ENCODE measurements around the gene RSRC1. TPM values are rescaled to one million over a fixed set of nuclear protein-coding genes. Genes with fewer than 3 reads are reported as not detected.
"Not testable (repeated sequence)": the region's sequence is repeated elsewhere in the genome, so short reads cannot be mapped to it uniquely, and the experiment has no call there.

The RSRC1 gene
- total RNA-seq, 2 experiments from 2014 or later, result 37.8 to 38.2 TPM

DNA sequence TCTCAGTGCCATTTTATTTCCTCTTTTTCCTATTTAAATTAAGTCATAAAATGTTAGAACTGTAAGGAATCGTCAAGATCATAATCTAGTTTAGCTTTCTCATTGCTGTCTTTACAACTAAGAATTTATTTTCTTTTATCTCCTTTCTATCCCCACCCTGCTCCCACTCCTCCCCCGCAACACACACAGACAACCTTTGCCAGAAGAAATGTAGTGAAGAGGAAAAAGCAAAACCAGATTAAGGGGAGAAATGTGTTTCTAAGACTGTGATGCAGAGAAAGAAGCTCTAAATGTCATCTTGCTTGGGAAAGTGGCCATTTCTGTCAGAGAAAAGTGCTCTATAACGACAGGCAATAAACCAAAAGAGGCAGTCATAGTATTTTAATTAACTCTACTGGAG, 382.8 kb downstream of the RSRC1 start:
- ChIA-PET CTCF (no interaction called here), POLR2A (no interaction called here)

- ChIA-PET CTCF (no interaction called here), POLR2A (no interaction called here)
Measured at GRCh38 chr3:158493931-158494330, 384.0 kb downstream of the RSRC1 start.

DNA sequence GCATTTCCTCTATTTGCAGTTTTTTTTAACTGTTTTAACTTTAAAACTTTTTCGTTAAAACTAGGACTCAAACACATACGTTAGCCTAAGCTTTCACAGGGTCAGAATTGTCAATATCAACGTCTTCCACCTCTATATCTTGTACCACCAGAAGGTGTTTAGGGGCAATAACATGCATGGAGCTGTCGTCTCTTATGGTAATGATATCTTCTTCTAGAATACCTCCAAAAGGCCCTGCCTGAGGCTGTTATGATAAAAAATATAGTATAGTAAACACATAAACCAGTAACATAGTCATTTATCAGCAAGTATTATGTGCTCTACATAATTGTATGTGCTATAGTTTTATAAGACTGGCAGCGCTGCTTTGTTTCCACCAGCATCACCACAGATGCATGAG, 384.8 kb downstream of the RSRC1 start:
- ChIA-PET POLR2A (no interaction called here), CTCF (no interaction called here)

- CTCF ChIA-PET, POLR2A ChIA-PET: not testable (repeated sequence)
Measured at GRCh38 chr3:158495398-158495902, 385.6 kb downstream of the RSRC1 start.

DNA sequence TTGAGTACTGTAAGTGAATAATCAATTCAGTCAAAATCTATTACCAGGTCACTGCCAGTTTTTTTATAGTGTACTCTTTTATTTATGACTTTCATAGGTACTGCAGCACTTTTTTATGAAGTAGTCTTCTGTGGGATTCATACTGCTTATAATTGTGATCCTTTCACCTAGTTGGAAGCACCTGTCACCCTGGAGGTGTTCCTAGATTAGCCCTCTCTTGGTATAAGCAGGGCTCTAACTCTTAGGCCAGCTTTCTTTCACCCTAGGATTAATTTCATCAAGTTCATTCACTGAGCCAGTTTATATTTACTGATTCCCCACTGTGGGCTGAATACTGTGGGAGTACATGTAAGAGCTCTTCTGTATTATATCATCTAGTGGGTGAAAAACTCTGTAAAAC, 395.2 kb downstream of the RSRC1 start:
- POLR2A ChIA-PET, result no interaction called here
- CTCF ChIA-PET, result no interaction called here

DNA sequence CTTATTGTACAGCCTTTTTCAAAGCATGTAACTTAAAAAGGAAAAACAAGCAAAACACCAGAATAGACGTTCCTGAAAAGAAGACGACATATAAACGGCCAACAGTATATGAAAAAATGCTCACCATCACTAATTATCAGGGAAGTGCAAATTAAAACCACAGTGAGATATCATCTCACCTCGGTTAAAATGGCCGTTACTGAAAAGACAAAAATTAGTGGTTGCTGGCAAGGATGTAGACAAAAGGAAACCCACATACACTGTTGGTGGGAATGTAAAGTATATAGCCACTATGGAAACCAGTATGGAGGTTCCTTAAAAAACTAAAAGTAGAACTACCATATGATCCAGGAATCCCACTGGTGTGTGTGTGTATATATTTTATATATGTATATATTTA, 396.6 kb downstream of the RSRC1 start:
- CTCF ChIA-PET, result no interaction called here
- POLR2A ChIA-PET, result no interaction called here

- CTCF ChIA-PET, result no interaction called here
- POLR2A ChIA-PET, result no interaction called here
Measured at GRCh38 chr3:158508481-158508880, 398.6 kb downstream of the RSRC1 start.

GRCh38 chr3:158509891-158510290, 400.0 kb downstream of the RSRC1 start:
- POLR2A ChIA-PET, result no interaction called here
- CTCF ChIA-PET, result no interaction called here

DNA sequence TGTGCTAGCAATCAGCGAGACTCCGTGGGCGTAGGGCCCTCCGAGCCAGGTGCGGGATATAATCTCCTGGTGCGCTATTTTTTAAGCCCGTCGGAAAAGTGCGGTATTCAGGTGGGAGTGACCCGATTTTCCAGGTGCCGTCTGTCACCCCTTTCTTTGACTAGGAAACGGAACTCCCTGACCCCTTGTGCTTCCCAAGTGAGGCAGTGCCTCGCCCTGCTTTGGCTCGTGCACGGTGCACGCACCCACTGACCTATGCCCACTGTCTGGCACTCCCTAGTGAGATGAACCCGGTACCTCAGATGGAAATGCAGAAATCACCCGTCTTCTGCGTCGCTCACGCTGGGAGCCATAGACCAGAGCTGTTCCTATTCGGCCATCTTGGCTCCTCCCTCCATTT, 406.8 kb downstream of the RSRC1 start:
- POLR2A ChIA-PET, CTCF ChIA-PET: not testable (repeated sequence)

GRCh38 chr3:158519776-158520175, 409.9 kb downstream of the RSRC1 start:
- CTCF ChIA-PET, result no interaction called here

DNA sequence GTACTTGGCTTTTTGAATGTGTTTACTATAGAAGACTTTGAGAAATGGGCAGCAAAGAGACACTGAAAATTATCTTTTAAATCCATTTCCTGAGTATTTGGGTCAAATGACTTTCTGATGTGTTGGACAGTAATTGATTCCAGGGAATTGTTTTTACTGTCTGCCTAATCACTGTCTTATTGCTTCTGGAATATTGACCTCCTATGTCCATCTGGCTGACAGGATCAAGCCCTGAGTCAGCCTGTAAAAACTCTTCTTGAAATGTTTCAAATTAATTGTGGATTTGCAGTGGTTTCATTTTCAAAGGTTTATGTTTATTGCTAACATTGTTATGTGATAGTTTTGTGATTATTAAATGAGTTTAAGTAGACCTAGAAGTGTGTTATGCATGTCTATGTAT, 410.5 kb downstream of the RSRC1 start:
- ChIA-PET POLR2A (no interaction called here), CTCF (no interaction called here)

More at GRCh38 chr3:158519776-158520175, 409.9 kb downstream of the RSRC1 start:
- POLR2A ChIA-PET, result no interaction called here

DNA sequence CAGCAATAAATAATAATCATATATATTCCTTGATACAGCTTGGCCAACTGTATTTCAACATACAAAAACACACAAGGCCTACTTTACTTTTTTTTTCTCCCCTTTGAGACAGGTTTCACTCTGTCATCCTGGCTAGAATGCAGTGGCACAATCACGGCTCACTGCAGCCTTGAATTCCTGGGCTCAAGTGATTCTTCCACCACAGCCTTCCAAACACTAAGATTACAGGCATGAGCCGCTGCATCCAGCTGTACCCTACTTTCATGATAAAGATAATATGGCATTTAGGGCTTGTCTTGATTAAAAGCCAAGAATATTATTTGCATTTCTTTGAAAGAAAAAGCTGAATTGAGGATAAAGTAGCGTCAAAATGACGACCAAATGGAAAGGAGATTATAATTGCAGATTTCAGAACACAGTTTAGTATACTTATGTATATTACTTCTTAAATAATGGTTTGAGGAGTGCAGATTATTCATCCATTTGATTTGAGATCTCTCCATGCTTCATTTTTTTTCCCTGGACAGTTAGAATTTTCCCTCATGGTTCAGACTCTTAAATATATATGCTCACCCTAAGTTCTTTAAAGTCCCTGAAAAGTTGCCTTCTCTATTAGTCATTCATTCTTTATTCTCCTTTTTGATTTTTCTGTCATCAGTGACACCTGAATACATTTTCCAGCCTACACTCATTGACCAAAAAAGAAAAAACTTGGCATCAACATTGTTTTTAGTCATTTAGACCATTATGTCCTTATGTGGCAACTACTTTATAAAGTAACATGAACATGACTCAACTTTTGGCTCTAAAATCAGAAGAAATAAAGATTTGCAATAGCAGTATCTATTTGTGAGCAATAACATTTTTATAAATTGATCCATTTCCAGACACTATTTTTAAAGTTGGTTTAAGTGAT, 412.6 kb downstream of the RSRC1 start:
- ChIA-PET CTCF (no interaction called here), POLR2A (no interaction called here)

DNA sequence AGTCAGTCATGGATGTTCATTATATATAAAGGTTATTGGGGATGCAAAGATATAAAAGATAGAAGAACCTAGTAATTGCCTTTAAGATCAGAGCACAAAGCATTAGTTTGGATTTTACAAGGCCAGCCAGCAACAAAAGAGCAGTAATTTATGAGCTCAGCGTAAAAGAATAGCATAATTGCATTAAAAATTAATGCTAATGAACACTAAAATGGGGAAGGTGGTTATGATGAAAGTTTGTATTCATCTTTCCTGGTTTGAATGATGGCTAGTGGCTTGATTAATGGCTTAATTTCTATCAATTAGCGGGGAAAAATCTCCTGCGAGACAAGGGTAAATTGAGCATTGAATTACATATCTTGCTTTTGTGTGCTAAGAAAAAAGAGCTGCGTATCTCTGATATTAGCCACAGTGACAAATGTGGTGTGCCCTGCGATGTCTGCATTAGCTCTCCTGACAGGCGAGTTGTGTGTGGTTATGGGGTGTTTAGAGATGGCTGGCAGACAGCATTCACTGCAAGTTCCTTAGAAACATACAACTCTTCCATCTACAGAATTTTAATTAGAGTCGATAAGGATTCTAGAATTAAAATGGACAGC, 418.3 kb downstream of the RSRC1 start:
- ChIA-PET POLR2A (no interaction called here), CTCF (no interaction called here)

- ChIA-PET CTCF (no interaction called here), POLR2A (no interaction called here)
Measured at GRCh38 chr3:158531334-158531733, 421.4 kb downstream of the RSRC1 start.

DNA sequence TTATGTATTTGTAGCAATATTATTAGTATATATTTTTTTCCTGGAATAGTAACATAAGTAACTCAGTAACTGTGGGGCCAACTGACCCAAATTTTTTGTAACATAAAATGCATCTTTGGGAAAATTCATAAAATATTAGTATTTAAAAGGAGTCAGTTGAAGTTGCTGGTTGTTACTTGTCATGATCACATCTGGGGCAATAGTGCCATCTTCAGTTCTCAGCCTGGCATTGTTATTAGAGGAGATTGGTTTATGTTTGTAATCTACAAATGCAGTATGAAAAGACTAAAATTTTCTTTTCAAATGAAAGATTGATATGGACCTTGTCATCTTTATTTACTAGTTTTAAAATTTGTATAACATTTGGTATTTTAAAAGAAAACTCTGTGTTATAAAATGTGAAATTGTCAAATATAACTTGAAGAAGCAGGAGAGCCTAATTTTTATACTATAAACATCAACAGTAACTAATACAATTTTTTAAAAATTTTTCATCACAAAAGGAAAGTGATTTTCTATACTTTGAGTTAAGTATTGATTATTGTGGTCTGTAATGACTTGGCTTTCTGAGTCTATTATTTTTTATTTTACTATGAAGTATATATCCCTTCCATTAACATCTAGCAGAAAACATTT, 422.3 kb downstream of the RSRC1 start:
- POLR2A ChIA-PET, result no interaction called here
- CTCF ChIA-PET, result no interaction called here

DNA sequence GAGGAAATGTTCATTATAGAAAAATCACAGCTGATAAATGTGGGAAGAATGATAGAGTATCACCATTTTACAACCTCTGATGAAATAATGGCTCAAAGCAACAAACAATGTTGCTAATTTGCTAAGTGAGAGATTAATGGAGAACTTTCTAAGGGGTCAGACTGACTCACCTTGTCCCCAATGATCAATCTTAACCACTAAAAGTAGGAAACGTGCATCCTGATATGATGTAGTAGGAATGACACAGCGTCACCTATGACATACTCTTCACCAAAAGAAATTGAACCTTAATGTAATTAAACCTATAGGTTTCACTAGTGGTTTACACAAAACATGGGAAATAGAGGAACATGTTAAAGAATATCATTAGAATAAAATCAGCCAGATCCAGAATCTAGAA, 426.0 kb downstream of the RSRC1 start:
- POLR2A ChIA-PET, result no interaction called here
- CTCF ChIA-PET, result no interaction called here

GRCh38 chr3:158539414-158540014, 429.6 kb downstream of the RSRC1 start:
- CTCF ChIA-PET, result interaction anchor here (1.1 kb wide), 2 partner anchors 13 to 31 kb away, joined by 3 read pairs; no protein-coding TSS in a partner anchor
- POLR2A ChIA-PET, result no interaction called here

DNA sequence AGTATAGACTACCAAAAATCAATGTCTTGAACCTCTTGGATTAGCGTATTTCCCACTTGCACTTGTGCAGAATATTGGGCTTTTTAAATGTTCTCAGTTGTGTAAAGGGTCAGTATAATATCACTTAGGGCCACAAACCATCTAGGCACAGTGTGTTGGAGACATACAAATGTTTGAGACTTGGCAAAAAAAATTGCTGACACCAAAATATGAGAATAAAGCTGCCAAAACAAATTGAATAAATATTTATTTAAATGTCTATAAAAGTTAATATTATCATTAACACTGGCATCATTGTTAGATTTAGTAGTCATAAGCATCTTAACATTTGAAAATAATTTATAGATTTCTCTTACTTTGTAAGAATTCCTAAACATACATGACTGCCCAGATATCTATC, 430.2 kb downstream of the RSRC1 start:
- POLR2A ChIA-PET, result no interaction called here
- CTCF ChIA-PET, result interaction anchor here (1.1 kb wide), 1 partner anchor 14 kb away, joined by 3 read pairs; no protein-coding TSS in a partner anchor

GRCh38 chr3:158548691-158549090, 438.8 kb downstream of the RSRC1 start:
- CTCF ChIA-PET, result no interaction called here
- POLR2A ChIA-PET, result no interaction called here

DNA sequence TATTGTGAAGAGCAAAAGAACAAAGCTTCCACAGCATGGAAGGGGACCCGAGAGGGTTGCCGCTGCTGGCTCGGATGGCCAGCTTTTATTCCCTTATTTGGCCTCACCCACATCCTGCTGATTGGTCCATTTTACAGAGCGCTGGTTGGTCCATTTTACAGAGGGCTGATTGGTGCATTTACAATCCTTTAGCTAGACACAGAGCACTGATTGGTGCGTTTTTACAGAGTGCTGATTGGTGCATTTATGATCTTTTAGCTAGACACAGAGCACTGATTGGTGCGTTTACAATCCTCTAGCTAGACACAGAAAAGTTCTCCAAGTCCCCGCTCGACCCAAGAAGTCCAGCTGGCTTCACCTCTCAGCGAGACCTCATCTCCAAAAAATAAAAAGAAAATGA, 440.0 kb downstream of the RSRC1 start:
- POLR2A ChIA-PET, CTCF ChIA-PET: not testable (repeated sequence)

GRCh38 chr3:158552124-158552523, 442.2 kb downstream of the RSRC1 start:
- CTCF ChIA-PET, result interaction anchor here (0.6 kb wide), 1 partner anchor 315 kb away, joined by 3 read pairs; no protein-coding TSS in a partner anchor

More at GRCh38 chr3:158552124-158552523, 442.2 kb downstream of the RSRC1 start:
- POLR2A ChIA-PET, result no interaction called here
